Measurements from ENCODE around the gene PHLPP1. TPM values are rescaled to one million over a fixed set of nuclear protein-coding genes. Genes with fewer than 3 reads are reported as not detected.

The PHLPP1 gene
- total RNA-seq, 1 donor from 2014 or later, result 29.6 TPM

DNA sequence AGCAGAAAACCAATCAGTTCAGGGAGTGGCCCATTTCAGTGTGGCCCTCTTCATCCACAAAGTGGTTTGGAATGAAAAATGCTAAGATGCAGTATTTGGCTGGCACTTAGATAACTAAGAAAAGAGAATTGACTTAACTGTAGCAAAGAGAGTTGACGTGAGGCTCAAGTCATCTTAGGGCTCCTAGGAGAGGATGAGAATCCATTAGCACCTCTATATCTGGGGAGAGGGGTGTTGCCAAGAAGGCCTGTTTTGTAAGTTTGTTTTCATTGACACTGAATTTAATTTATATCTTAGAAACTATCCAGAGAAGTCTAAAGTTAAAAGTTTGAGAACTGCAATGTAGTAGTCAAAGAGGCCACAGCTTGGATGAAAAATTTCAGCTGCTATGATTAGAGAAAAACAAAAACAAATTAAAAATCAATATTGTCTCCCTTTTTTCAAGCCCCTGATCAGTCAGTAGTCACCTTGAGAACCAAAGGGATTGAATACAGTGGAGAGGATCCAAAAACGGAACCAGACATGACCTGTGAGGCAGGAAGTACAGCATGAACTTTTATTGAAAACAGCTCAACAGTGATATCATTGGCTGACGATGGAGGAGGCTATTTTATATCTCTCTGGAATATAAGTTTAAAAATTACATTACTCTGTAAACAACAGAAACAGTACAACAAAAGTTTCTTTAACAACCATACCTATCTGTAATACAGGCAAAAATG, 52.7 kb downstream of the PHLPP1 start:
- peaks cover 2% of the 10 kb centered on the region for H3K36me3 Mint-ChIP-seq (ENCODE audit: low read depth)
- H3K27ac Mint-ChIP-seq (ENCODE audit: unreplicated experiment), result peak overlapping the region; percentile 72
- no peak for DNase-seq (ENCODE audit: low read depth, low spot score)
- no peak overlapping the region for H3K4me3 Mint-ChIP-seq
- TF ChIP-seq CTCF (conservative IDR thresholded peaks at IDR 0.05), result no peak
- no peaks in the 10 kb centered on the region for H3K9me3 Mint-ChIP-seq
- H3K4me1 Mint-ChIP-seq, result peaks cover 45% of the 10 kb centered on the region
- H3K27me3 Mint-ChIP-seq (ENCODE audit: low read depth), result no peaks in the 10 kb centered on the region

DNA sequence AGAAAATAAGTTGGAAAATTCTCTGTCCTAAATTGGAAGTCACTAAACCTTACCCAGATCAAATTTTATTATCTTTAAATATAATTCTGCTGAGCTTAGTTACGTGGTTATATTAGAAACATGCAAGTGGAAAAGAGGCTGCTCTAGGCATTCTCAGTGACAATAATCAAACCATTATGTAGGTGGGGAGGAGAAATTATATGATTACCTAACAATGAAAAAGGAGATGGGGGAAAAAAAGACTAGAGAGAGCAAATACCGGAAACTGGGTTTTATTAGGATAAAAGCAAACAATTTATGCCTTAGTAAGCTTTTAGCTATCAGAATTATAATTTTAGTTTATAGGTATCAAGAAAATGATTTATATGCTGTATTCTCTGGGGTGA, 53.2 kb downstream of the PHLPP1 start:
- H3K4me3 Mint-ChIP-seq, result no peak overlapping the region
- H3K4me1 Mint-ChIP-seq, result peaks cover 45% of the 10 kb centered on the region
- no peak for TF ChIP-seq CTCF (conservative IDR thresholded peaks at IDR 0.05)
- H3K27me3 Mint-ChIP-seq (ENCODE audit: low read depth), result no peaks in the 10 kb centered on the region
- no peak overlapping the region for H3K27ac Mint-ChIP-seq (ENCODE audit: unreplicated experiment)
- DNase-seq (ENCODE audit: low read depth, low spot score), result no peak
- peaks cover 2% of the 10 kb centered on the region for H3K36me3 Mint-ChIP-seq (ENCODE audit: low read depth)
- no peaks in the 10 kb centered on the region for H3K9me3 Mint-ChIP-seq

DNA sequence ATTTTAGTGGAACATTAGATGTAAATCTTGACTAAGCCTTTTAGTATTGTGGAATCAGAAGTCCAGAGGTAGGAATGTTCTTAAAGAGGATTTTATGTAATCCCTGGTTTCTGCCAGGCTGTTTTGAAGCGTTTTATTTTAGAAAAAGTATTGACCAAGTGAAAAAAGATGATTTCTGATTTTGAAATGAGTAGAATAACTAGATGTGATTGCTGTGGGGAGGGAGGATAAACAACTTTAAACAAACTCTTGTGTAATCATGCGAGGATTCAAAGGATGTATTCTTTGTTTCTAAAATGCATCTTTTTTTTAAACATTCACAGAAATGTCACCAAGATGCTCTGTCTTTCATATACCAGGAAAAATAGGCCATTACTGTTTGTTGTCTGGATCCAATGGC, 53.9 kb downstream of the PHLPP1 start:
- H3K4me3 Mint-ChIP-seq, result no peak overlapping the region
- no peaks in the 10 kb centered on the region for H3K27me3 Mint-ChIP-seq (ENCODE audit: low read depth)
- H3K4me1 Mint-ChIP-seq, result peaks cover 50% of the 10 kb centered on the region
- H3K36me3 Mint-ChIP-seq (ENCODE audit: low read depth), result peaks cover 2% of the 10 kb centered on the region
- no peak for TF ChIP-seq CTCF (conservative IDR thresholded peaks at IDR 0.05)
- no peak overlapping the region for H3K27ac Mint-ChIP-seq (ENCODE audit: unreplicated experiment)
- DNase-seq (ENCODE audit: low read depth, low spot score), result no peak
- no peaks in the 10 kb centered on the region for H3K9me3 Mint-ChIP-seq

- peaks cover 54% of the 10 kb centered on the region for H3K4me1 Mint-ChIP-seq
- no peak for DNase-seq (ENCODE audit: low read depth, low spot score)
- no peak for TF ChIP-seq CTCF (conservative IDR thresholded peaks at IDR 0.05)
- H3K4me3 Mint-ChIP-seq, result no peak overlapping the region
- no peak overlapping the region for H3K27ac Mint-ChIP-seq (ENCODE audit: unreplicated experiment)
- no peaks in the 10 kb centered on the region for H3K27me3 Mint-ChIP-seq (ENCODE audit: low read depth)
- H3K36me3 Mint-ChIP-seq (ENCODE audit: low read depth), result peaks cover 2% of the 10 kb centered on the region
- H3K9me3 Mint-ChIP-seq, result no peaks in the 10 kb centered on the region
Measured at GRCh38 chr18:62771494-62772270, 56.3 kb downstream of the PHLPP1 start.

- no peak for TF ChIP-seq CTCF (conservative IDR thresholded peaks at IDR 0.05)
- peaks cover 47% of the 10 kb centered on the region for H3K4me1 Mint-ChIP-seq
- H3K9me3 Mint-ChIP-seq, result no peaks in the 10 kb centered on the region
- H3K36me3 Mint-ChIP-seq (ENCODE audit: low read depth), result peaks cover 2% of the 10 kb centered on the region
- H3K27ac Mint-ChIP-seq (ENCODE audit: unreplicated experiment), result no peak overlapping the region
- no peak for DNase-seq (ENCODE audit: low read depth, low spot score)
- no peaks in the 10 kb centered on the region for H3K27me3 Mint-ChIP-seq (ENCODE audit: low read depth)
- no peak overlapping the region for H3K4me3 Mint-ChIP-seq
Measured at GRCh38 chr18:62772860-62773584, 57.7 kb downstream of the PHLPP1 start.
